Endothelial cell of umbilical vein (primary cell): ENCODE measurements around the gene PROSER1. TPM values are rescaled to one million over a fixed set of nuclear protein-coding genes. Genes with fewer than 3 reads are reported as not detected.

Source experiments
- BruUV-seq: library from RNA; stranded (reverse); fragments of 400-500 nt; replicated peaks from 2 replicates; lab custom pipeline; 2021; lab: Mats Ljungman, UMichigan
- CTCF ChIA-PET: fragments of 300-600, 350-600 bp; sonication (Branson Sonifier 250); formaldehyde crosslinking; loops from one replicate; lab custom pipeline; 2021; ENCODE audit warnings: antibody characterized with exemption, inconsistent platforms; lab: Charles Lee
- POLR2A ChIA-PET: fragments of 300-600, 350-600 bp; sonication (Branson Sonifier 250); formaldehyde crosslinking; loops from one replicate; lab custom pipeline; 2021; ENCODE audit warnings: antibody characterized with exemption, inconsistent platforms; lab: Charles Lee
- DNase-seq: peaks from one replicate; pipeline ENCODE4 v3.0.0-alpha.2; 2011; ENCODE audit warnings: low read depth, low spot score
- FAIRE-seq: peaks from 2 replicates; lab custom pipeline; 2011; peaks lifted over from hg19 to GRCh38; lab: Jason Lieb, UNC
- H2AFZ ChIP-seq: 2 replicates; pipeline ENCODE4 v1.6.0; 2012; ENCODE audit warnings: low read depth, low read length, control low read depth, inconsistent platforms
- H3K27ac ChIP-seq: 2 replicates; pipeline ENCODE4 v1.5.1; 2011; ENCODE audit warnings: low read depth, mild to moderate bottlenecking, control low read depth, low read length, moderate library complexity; ENCODE audit not compliant: insufficient read depth
- H3K27me3 ChIP-seq, 2 experiments: 2 replicates each; pipeline versions ENCODE4 v1.6.0 to v1.6.1; 2011; ENCODE audit warnings: low read length in 2 of 2, mixed read lengths in 1 of 2; ENCODE audit not compliant: control insufficient read depth in 2 of 2, insufficient read depth in 2 of 2
- H3K36me3 ChIP-seq, 2 experiments: 2 replicates in 1 of 2; 3 replicates in 1 of 2; pipeline ENCODE4 v1.5.1; 2011; ENCODE audit warnings: low read length in 2 of 2, mild to moderate bottlenecking in 1 of 2, moderate library complexity in 1 of 2; ENCODE audit not compliant: control insufficient read depth in 2 of 2, insufficient read depth in 2 of 2; ENCODE audit errors: extremely low read depth in 1 of 2
- H3K4me1 ChIP-seq: 3 replicates; pipeline ENCODE4 v1.5.1; 2011; ENCODE audit warnings: mild to moderate bottlenecking, low read length; ENCODE audit not compliant: control insufficient read depth, insufficient read depth; ENCODE audit errors: extremely low read depth
- H3K4me2 ChIP-seq: 2 replicates; pipeline ENCODE4 v1.6.1; 2011; ENCODE audit warnings: low read length, control low read depth, mixed read lengths; ENCODE audit not compliant: insufficient read depth
- H3K4me3 ChIP-seq, 3 experiments: fragments of 200-600 bp in 1 of 3; sonication (generic), shearing (Covaris generic) in 1 of 3; replicated peaks in 1 of 3; 2 replicates each; pipeline ENCODE4 v1.5.1; 2011 to 2016; ENCODE audit warnings: control low read depth in 3 of 3, low read length in 3 of 3, mild to moderate bottlenecking in 2 of 3, inconsistent platforms in 1 of 3, low read depth in 1 of 3, moderate library complexity in 1 of 3; ENCODE audit not compliant: insufficient read depth in 1 of 3
- H3K79me2 ChIP-seq: 2 replicates; pipeline ENCODE4 v1.6.0; 2012; ENCODE audit warnings: low read length, inconsistent platforms; ENCODE audit not compliant: control insufficient read depth, insufficient read depth
- H3K9ac ChIP-seq: replicated peaks from 2 replicates; pipeline ENCODE3; 2011; ENCODE audit warnings: low read length, control low read depth; ENCODE audit not compliant: insufficient read depth; ENCODE audit errors: extremely low read depth
- H3K9me1 ChIP-seq: replicated peaks from 3 replicates; pipeline ENCODE4 v1.6.0; 2011; ENCODE audit warnings: mild to moderate bottlenecking, low read length; ENCODE audit not compliant: control insufficient read depth, insufficient read depth; ENCODE audit errors: extremely low read depth
- H3K9me3 ChIP-seq: replicated peaks from 2 replicates; pipeline ENCODE4 v1.5.1; 2012; ENCODE audit warnings: low read length, inconsistent platforms; ENCODE audit not compliant: control insufficient read depth, insufficient read depth
- H4K20me1 ChIP-seq: replicated peaks from 2 replicates; pipeline ENCODE3; 2011; ENCODE audit warnings: mild to moderate bottlenecking, low read length; ENCODE audit not compliant: control insufficient read depth, insufficient read depth; ENCODE audit errors: extremely low read depth
- CTCF ChIP-seq, 2 donors: IDR thresholded peaks; 1 replicate in 1 of 2; 2 replicates in 1 of 2; pipeline ENCODE4 v1.5.1; 2011; ENCODE audit warnings: low read length in 2 of 2, mild to moderate bottlenecking in 2 of 2, moderate library complexity in 2 of 2, control low read depth in 1 of 2, inconsistent platforms in 1 of 2, low read depth in 1 of 2; ENCODE audit not compliant: insufficient read depth in 1 of 2; ENCODE audit errors: extremely low read depth in 1 of 2
- EZH2 ChIP-seq: IDR thresholded peaks from 2 replicates; pipeline ENCODE4 v1.6.1; 2012; ENCODE audit warnings: borderline replicate concordance, low read depth, mild to moderate bottlenecking, moderate library complexity, low read length, inconsistent platforms; ENCODE audit not compliant: severe bottlenecking
- FOS ChIP-seq: IDR thresholded peaks from 2 replicates; pipeline ENCODE4 v1.6.1; 2011; ENCODE audit warnings: mild to moderate bottlenecking, low read length, moderate library complexity, borderline replicate concordance; ENCODE audit not compliant: insufficient read depth
- GATA2 ChIP-seq: IDR thresholded peaks from 2 replicates; pipeline ENCODE4 v1.7.0; 2011; ENCODE audit warnings: low read depth, mild to moderate bottlenecking, moderate library complexity, mixed read lengths, low read length; ENCODE audit not compliant: insufficient read length, insufficient read depth
- JUN ChIP-seq: IDR thresholded peaks from 2 replicates; pipeline ENCODE4 v1.6.1; 2011; ENCODE audit warnings: borderline replicate concordance, low read depth; ENCODE audit not compliant: insufficient read length, insufficient read depth
- MAX ChIP-seq: IDR thresholded peaks from 2 replicates; pipeline ENCODE4 v1.6.1; 2011; ENCODE audit not compliant: insufficient read depth, insufficient read length
- MYC ChIP-seq: IDR thresholded peaks from one replicate; pipeline ENCODE4 v1.6.1; 2011; ENCODE audit warnings: mild to moderate bottlenecking, low read depth, low read length
- POLR2A ChIP-seq: IDR thresholded peaks from 2 replicates; pipeline ENCODE4 v1.6.1; 2012; ENCODE audit warnings: low read depth, mild to moderate bottlenecking, control low read depth, low read length
- POLR2AphosphoS5 ChIP-seq: IDR thresholded peaks from 2 replicates; pipeline ENCODE4 v1.6.1; 2012; ENCODE audit warnings: low read depth, mild to moderate bottlenecking, control low read depth, low read length, moderate library complexity; ENCODE audit not compliant: insufficient read depth
- dilution Hi-C: fragments of 300-500 bp; cut with MboI; formaldehyde crosslinking; loops from one replicate; pipeline ENCODE4 v1.15.0; 2019; ENCODE audit warnings: low sequenced_read_pairs; ENCODE audit not compliant: extremely low pct_ligation_motif_present
- intact Hi-C: fragments of 100-400 bp; cut with micrococcal nuclease; formaldehyde crosslinking; loops from one replicate; pipeline ENCODE4 v1.10.0; 2022
- polyA plus RNA-seq, 4 experiments: library from polyadenylated mRNA; depleted of rRNA in 3 of 4; stranded (reverse) in 3 of 4; unstranded in 1 of 4; fragments of >200 nt; gene quantifications; 2 replicates each; pipeline versions ENCODE4 v1.2.1 to v1.2.3, GENCODE V29; 2011 to 2012; ENCODE audit warnings: missing spikeins in 1 of 4
- total RNA-seq: library from RNA; stranded (reverse); gene quantifications from 2 replicates; pipeline ENCODE4 v1.2.3, GENCODE V29; 2021

Gene PROSER1
- total and polyA plus RNA-seq, 2 donors (not counting 3 experiments of a cell fraction or from before 2014, with no cell fraction given) = 38.3 to 40.4 TPM

DNA sequence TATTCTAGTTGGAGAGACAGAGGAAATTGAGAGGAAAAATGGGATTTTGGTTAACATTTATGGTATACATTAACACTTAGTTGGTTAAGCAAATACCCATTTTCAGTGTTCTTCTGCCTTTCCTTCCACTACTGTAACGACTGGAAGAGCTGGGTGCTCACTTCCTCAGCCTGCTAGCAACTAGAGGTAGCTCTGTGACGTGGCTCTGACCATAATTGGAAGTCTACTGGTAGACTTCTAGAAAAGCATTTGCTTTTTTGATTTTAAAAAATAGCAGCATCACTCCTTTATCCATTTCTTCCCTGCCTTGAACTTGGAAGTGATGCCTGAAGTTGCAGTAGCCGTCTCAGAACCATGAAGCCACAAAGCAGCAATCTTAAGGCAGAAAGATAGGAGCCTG is 16.2 kb upstream of the PROSER1 start:
- intact Hi-C loops = no loop called here
- Histone ChIP-seq H3K36me3 (no peaks in the 10 kb centered on the region), H3K9me1 (no peaks in the 10 kb centered on the region), H3K4me3 (no peak overlapping the region), H3K79me2 (no peaks in the 10 kb centered on the region), H3K27ac (no peak overlapping the region), H4K20me1 (no peaks in the 10 kb centered on the region), H3K4me1 (no peaks in the 10 kb centered on the region), H3K9ac (no peak overlapping the region), H2AFZ (no peak overlapping the region), H3K27me3 (no peaks in the 10 kb centered on the region), H3K9me3 (no peaks in the 10 kb centered on the region), H3K4me2 (no peak overlapping the region)
- ChIA-PET CTCF (interaction anchor here (1.3 to 7.4 kb wide), 3 partner anchors 552 to 561 kb away, joined by 3 to 119 read pairs (median 17); no protein-coding TSS in a partner anchor), POLR2A (no interaction called here)
- dilution Hi-C loops = no loop called here
- FAIRE-seq = no peak
- TF ChIP-seq EZH2 (no peak), POLR2AphosphoS5 (no peak), FOS (no peak), POLR2A (no peak), CTCF (IDR thresholded peaks at IDR 0.05; ENCODE audit: extremely low read depth in 1 of 2, insufficient read depth in 1 of 2, low read depth in 1 of 2, low read length in 2 of 2) (no peak), JUN (no peak), MYC (no peak), MAX (no peak), GATA2 (no peak)
- BruUV-seq = no TSS peak
- no peak for DNase-seq
